HG03103 (cell line): ENCODE measurements around the gene SLFN12L.
"Not testable (repeated sequence)": the region's sequence is repeated elsewhere in the genome, so short reads cannot be mapped to it uniquely, and the experiment has no call there.

Source experiments
- ATAC-seq: cut with Tn5 transposase; IDR thresholded peaks from one replicate; pipeline ENCODE4 v1.9.1; 2021; ENCODE audit warnings: low read depth; ENCODE audit not compliant: unreplicated experiment

Gene SLFN12L

GRCh38 chr17:35537601-35538141 lies at the start of gene SLFN12L:
Gene SLFN12L, minus strand, starts transcription at chr17:35537678. Its CDS starts 15,314 bp downstream, at chr17:35522364.
- no peak for ATAC-seq

DNA sequence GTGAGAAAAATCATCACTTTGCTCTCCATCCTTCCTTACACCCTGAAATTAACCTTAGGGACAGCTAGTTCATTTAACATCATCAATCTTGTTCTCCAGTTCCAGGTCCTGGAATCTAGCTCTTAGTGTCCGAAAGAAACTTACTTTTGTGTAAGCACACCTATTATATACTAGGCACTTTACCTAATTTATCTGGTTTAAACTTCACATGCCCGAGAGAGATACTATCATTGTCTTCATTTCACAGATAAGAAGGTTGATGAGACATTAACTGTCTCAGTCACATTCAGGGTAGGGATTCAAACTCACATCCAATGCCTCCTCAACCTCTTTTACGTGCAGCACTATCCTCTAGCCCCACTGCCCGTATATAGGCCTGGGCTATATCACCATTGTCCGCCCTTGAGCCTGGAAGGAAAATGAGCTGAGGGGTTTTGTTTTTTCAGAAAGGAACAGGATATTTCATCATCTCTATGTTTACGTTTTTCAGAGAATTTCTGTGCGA lies 49.1 kb upstream of the SLFN12L start:
- ATAC-seq = no peak

DNA sequence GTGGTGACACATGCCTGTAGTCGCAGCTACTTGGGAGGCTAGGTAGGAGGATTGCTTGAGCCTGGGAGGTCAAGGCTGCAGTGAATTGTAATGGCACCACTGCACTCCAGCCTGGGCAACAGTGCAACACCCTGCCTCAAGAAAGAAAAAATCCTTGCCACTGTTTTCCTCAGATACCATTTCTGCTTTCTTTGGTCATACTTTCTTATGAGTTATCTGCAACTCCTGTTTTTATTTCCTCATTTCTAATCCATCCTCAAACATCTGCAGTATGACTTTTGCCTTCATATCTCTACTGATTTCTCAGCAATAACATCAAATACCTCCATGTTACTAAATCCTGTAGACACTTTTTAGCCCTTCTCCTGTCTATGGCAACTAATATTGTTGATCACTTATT lies 46.6 kb upstream of the SLFN12L start:
- no peak for ATAC-seq

DNA sequence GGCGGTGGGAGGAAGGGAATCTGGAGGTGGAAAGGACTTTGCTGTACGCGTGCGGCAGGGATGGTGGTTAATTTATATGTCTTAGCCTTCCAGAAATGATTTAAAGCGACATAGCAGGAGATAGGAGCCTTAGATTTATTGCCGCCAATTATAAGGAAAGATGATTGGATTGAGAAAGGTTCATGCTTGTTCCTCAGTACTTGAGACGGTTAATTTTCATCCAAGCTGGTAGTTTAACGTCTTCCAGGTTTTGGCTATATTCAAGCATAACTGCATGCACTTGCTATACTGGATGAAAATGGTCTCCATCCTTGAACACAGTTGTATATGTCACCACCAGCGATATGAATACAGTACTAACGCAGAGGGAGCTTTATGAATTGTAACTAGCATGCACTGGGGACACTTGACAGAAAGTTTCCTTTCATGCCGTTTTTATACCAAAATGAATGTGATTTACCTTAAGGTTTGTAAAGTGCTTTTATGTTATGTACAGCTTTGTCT lies 41.5 kb upstream of the SLFN12L start:
- ATAC-seq = no peak

- ATAC-seq = peak; percentile 89
Observed at GRCh38 chr17:35578197-35578928, 40.9 kb upstream of the SLFN12L start, which contains the start of gene PEX12. Gene PEX12, minus strand, starts transcription at chr17:35578571. Its CDS starts 550 bp downstream, at chr17:35578021.

GRCh38 chr17:35577830-35578196 lies 40.3 kb upstream of the SLFN12L start:
- no peak for ATAC-seq

DNA sequence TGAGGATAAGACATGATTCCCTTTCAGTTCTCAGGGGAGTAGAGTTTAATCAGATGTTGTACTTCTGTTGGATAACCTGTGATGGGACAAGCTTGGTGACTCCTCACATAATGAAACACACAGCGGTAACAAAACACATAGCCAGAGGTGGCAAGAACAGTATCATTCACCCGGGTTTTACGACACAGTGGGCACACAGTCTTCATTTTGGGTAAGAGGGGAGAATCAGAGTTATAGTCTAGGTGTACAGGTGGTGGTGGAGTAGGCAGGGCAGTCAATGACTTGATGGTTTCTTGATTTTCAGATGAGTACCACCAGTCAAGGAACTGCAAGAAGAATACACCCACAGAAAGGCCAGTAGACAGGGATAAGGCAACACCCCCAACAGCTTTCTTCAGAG lies 38.3 kb upstream of the SLFN12L start:
- no peak for ATAC-seq

- no peak for ATAC-seq
Observed at GRCh38 chr17:35569405-35569804, 31.9 kb upstream of the SLFN12L start.

DNA sequence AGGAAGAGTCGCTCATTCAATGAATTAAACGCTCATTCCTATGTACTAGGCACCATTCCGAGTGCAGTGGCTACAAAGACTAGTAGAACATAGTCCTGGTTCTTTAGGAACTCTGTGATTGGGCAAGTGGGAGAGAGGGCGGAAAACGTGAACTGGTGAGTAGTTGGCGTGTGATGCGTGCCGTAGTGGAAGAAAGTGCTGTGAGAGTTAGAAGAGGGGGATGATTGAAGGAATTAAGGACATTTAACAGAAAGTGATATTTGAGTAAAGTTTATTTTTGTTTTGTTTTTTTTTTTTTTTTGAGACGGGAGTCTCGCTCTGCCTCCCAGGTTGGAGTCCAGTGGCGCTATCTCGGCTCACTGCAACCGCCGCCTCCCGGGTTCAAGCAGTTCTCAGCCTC lies 31.1 kb upstream of the SLFN12L start:
- no peak for ATAC-seq

GRCh38 chr17:35566968-35567367 lies 29.5 kb upstream of the SLFN12L start:
- no peak for ATAC-seq

DNA sequence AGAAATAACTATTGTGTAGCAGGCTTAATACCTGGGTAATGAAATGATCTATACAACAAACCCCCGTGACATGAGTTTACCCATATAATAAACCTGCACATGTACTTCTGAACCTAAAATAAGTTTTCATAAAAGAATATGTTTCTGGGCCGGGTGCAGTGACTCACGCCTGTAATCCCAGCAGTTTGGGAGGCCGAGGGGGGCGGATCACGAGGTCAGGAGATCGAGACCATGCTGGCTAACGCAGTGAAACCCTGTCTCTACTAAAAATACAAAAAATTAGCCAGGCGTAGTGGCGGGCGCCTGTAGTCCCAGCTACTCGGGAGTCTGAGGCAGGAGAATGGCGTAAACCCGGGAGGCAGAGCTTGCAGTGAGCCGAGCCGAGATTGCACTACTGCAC lies 25.7 kb upstream of the SLFN12L start:
- not testable (repeated sequence) for ATAC-seq

- no peak for ATAC-seq
Observed at GRCh38 chr17:35560703-35561102, 23.2 kb upstream of the SLFN12L start, which contains the start of gene SLFN14. Gene SLFN14, minus strand, starts transcription at chr17:35560819. Its CDS starts 2,757 bp downstream, at chr17:35558062.

- ATAC-seq = no peak
Observed at GRCh38 chr17:35559495-35560210, 22.2 kb upstream of the SLFN12L start.

GRCh38 chr17:35557353-35557752 lies 19.9 kb upstream of the SLFN12L start:
- ATAC-seq = no peak

- ATAC-seq = no peak
Observed at GRCh38 chr17:35555691-35556090, 18.2 kb upstream of the SLFN12L start.

GRCh38 chr17:35554668-35555067 lies 17.2 kb upstream of the SLFN12L start:
- no peak for ATAC-seq

- ATAC-seq = no peak
Observed at GRCh38 chr17:35553310-35553709, 15.8 kb upstream of the SLFN12L start.

DNA sequence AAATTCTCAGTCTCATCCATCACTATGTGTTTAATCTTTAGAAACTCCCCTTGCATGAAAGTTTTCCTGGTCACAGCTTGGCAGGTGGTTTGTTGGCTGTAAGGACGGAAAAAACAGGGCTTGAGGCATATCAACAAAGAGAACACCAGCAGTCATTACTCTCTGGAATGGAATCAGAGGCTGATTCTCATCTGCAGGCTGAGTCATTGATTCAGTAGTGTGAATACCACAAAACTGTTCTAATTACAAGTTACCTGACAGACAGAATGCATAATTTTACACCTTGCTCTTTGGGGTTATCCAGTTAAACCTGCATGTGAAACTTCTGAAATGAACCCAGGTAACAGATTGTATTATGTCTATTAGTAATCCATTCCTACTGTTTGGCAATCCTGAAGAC lies 11.5 kb upstream of the SLFN12L start:
- ATAC-seq = no peak

GRCh38 chr17:35548208-35548810 lies 10.8 kb upstream of the SLFN12L start:
- no peak for ATAC-seq

DNA sequence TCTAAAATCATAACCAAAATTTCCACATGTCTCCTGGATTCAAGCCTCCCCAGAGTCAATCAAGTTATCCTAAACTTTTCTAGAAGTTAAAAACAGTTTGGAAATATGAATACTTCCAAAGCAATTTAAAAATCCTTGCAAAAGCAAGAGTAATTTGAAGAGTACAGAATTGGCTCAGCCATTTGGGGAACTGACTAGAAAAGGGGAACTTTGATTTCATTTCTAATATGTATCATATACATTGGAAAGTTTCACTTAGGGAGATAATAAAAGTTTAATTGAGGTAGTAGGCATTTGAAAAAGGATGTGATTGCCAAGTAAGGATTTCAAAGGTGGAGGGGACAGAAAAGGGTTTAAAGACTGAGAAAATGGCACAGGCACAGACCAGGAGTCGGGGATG lies 9.0 kb upstream of the SLFN12L start:
- ATAC-seq = no peak

DNA sequence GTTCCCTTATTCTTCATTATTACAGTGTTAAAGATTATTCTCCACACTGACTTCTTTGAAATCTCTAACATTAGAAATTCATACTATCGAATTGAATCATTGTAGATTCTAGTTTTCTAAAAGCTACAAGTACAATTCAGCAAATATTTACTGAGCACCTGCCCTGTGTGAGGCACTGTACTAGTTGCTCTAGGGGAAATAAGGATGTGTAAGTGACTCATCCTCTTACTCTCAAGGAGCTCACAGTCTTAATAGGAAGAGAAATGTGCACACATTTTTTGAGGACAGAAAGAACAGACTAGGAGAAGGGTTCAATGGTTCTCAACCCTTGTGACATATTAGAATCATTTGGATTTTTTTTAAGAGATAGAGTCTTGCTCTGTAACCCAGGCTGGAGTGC lies 7.7 kb upstream of the SLFN12L start:
- no peak for ATAC-seq
